Natural killer cell treated with Interleukin-12 subunit alpha and Interleukin-12 subunit beta and Interleukin-15 and Interleukin-18, amount 100 ng/mL, for 72 hours (primary cell): ENCODE measurements around the gene TPK1. TPM values are rescaled to one million over a fixed set of nuclear protein-coding genes. Genes with fewer than 3 reads are reported as not detected.
A peak's percentile ranks its signal among the peaks of the same experiment; 100 is the strongest.

ENCODE experiments used
- ATAC-seq, 2 donors: fragments of 150-1000 bp; cut with Tn5 transposase in 1 of 2; sonication (Bioruptor Pico), chemical (Tn5 transposase) in 1 of 2; 2 replicates each; pipeline ENCODE4 v1.10.0; 2021
- DNase-seq: peaks from one replicate; pipeline ENCODE4 v3.0.0; 2022; ENCODE audit warnings: low spot score
- H3K27ac Mint-ChIP-seq, 2 donors: 1 replicate in 1 of 2; 2 replicates in 1 of 2; pipeline ENCODE4 v1.8.0; 2022; ENCODE audit warnings: mixed read lengths in 2 of 2, mild to moderate bottlenecking in 1 of 2, moderate library complexity in 1 of 2
- H3K27me3 Mint-ChIP-seq, 2 donors: 1 replicate in 1 of 2; 2 replicates in 1 of 2; pipeline ENCODE4 v1.8.0; 2022; ENCODE audit warnings: mixed read lengths in 2 of 2
- H3K36me3 Mint-ChIP-seq: one replicate; pipeline ENCODE4 v1.8.0; 2022; ENCODE audit warnings: mixed read lengths
- H3K4me1 Mint-ChIP-seq, 2 donors: 1 replicate in 1 of 2; 2 replicates in 1 of 2; pipeline ENCODE4 v1.8.0; 2022; ENCODE audit warnings: low read depth in 2 of 2, mixed read lengths in 2 of 2, mild to moderate bottlenecking in 1 of 2
- H3K4me3 Mint-ChIP-seq: one replicate; pipeline ENCODE4 v1.8.0; 2022; ENCODE audit warnings: mixed read lengths
- H3K9me3 Mint-ChIP-seq: 2 replicates; pipeline ENCODE4 v1.8.0; 2022; ENCODE audit warnings: mixed read lengths
- total RNA-seq, 2 donors: library from RNA; stranded (reverse); gene quantifications; one replicate each; pipeline ENCODE4 v1.2.3, GENCODE V29; 2022

TPK1 gene
- 10 to 100 TPM; 10.7 to 13.0 TPM for total RNA-seq

GRCh38 chr7:144835652-144836544, at the start of gene TPK1:
Gene TPK1, minus strand, starts transcription at chr7:144836053. Its CDS starts 451 bp downstream, at chr7:144835602.
- Mint-ChIP-seq H3K4me1 (peaks cover 14 to 17% of the 10 kb centered on the region in 2 donors), H3K9me3 (peaks cover 4% of the 10 kb centered on the region), H3K27ac (peak within 1 kb of the TSS; percentile 95 to 99), H3K36me3 (peaks cover 11% of the 10 kb centered on the region), H3K4me3 (peak within 1 kb of the TSS; percentile 93), H3K27me3 (no peaks in the 10 kb centered on the region)
- DNase-seq (peak; percentile 98), ATAC-seq (peak; percentile 96 to 97)

- no peaks in the 10 kb centered on the region for H3K9me3 Mint-ChIP-seq
- no peaks in the 10 kb centered on the region for H3K36me3 Mint-ChIP-seq
- no peak overlapping the region for H3K27ac Mint-ChIP-seq
- no peaks in the 10 kb centered on the region for H3K4me1 Mint-ChIP-seq
- H3K4me3 Mint-ChIP-seq = no peak overlapping the region
- DNase-seq = no peak
- no peak for ATAC-seq
- peaks cover 0 to 6% of the 10 kb centered on the region in 2 donors for H3K27me3 Mint-ChIP-seq
Observed at GRCh38 chr7:144885478-144885877, 49.6 kb upstream of the TPK1 start.

GRCh38 chr7:144884896-144885295, 49.0 kb upstream of the TPK1 start:
- DNase-seq (no peak), ATAC-seq (no peak)
- Mint-ChIP-seq H3K4me1 (no peaks in the 10 kb centered on the region), H3K27me3 (peaks cover 0 to 6% of the 10 kb centered on the region in 2 donors), H3K36me3 (no peaks in the 10 kb centered on the region), H3K9me3 (no peaks in the 10 kb centered on the region), H3K27ac (no peak overlapping the region), H3K4me3 (no peak overlapping the region)

- Mint-ChIP-seq H3K27ac (no peak overlapping the region), H3K36me3 (no peaks in the 10 kb centered on the region), H3K27me3 (peaks cover 8 to 28% of the 10 kb centered on the region in 2 donors), H3K9me3 (no peaks in the 10 kb centered on the region), H3K4me3 (no peak overlapping the region), H3K4me1 (no peaks in the 10 kb centered on the region)
- no peak for DNase-seq
- no peak for ATAC-seq
Observed at GRCh38 chr7:144873316-144873845, 37.5 kb upstream of the TPK1 start.

- no peak overlapping the region for H3K4me3 Mint-ChIP-seq
- no peak for DNase-seq
- H3K36me3 Mint-ChIP-seq = no peaks in the 10 kb centered on the region
- H3K9me3 Mint-ChIP-seq = no peaks in the 10 kb centered on the region
- ATAC-seq = no peak
- peaks cover 21 to 29% of the 10 kb centered on the region in 2 donors for H3K27me3 Mint-ChIP-seq
- no peaks in the 10 kb centered on the region for H3K4me1 Mint-ChIP-seq
- H3K27ac Mint-ChIP-seq = no peak overlapping the region
Observed at GRCh38 chr7:144869082-144869481, 33.2 kb upstream of the TPK1 start.

- Mint-ChIP-seq H3K4me1 (no peaks in the 10 kb centered on the region), H3K9me3 (no peaks in the 10 kb centered on the region), H3K4me3 (no peak overlapping the region), H3K36me3 (no peaks in the 10 kb centered on the region), H3K27me3 (peaks cover 32 to 39% of the 10 kb centered on the region in 2 donors), H3K27ac (no peak overlapping the region)
- ATAC-seq (no peak), DNase-seq (no peak)
Observed at GRCh38 chr7:144866189-144866588, 30.3 kb upstream of the TPK1 start.

- peaks cover 35 to 39% of the 10 kb centered on the region in 2 donors for H3K27me3 Mint-ChIP-seq
- no peak for DNase-seq
- no peaks in the 10 kb centered on the region for H3K4me1 Mint-ChIP-seq
- no peaks in the 10 kb centered on the region for H3K36me3 Mint-ChIP-seq
- H3K9me3 Mint-ChIP-seq = no peaks in the 10 kb centered on the region
- ATAC-seq = no peak
- no peak overlapping the region for H3K4me3 Mint-ChIP-seq
- H3K27ac Mint-ChIP-seq = no peak overlapping the region
Observed at GRCh38 chr7:144863320-144863647, 27.4 kb upstream of the TPK1 start.

GRCh38 chr7:144862612-144863319, 26.9 kb upstream of the TPK1 start:
- no peak for DNase-seq
- H3K9me3 Mint-ChIP-seq = no peaks in the 10 kb centered on the region
- H3K4me1 Mint-ChIP-seq = no peaks in the 10 kb centered on the region
- H3K27me3 Mint-ChIP-seq = peaks cover 35 to 39% of the 10 kb centered on the region in 2 donors
- H3K27ac Mint-ChIP-seq = no peak overlapping the region
- no peak for ATAC-seq
- no peaks in the 10 kb centered on the region for H3K36me3 Mint-ChIP-seq
- H3K4me3 Mint-ChIP-seq = no peak overlapping the region

- H3K4me1 Mint-ChIP-seq = no peaks in the 10 kb centered on the region
- H3K4me3 Mint-ChIP-seq = no peak overlapping the region
- H3K27me3 Mint-ChIP-seq = peaks cover 24 to 25% of the 10 kb centered on the region in 2 donors
- no peak overlapping the region for H3K27ac Mint-ChIP-seq
- no peaks in the 10 kb centered on the region for H3K9me3 Mint-ChIP-seq
- no peaks in the 10 kb centered on the region for H3K36me3 Mint-ChIP-seq
- DNase-seq (no peak), ATAC-seq (no peak)
Observed at GRCh38 chr7:144859739-144860138, 23.9 kb upstream of the TPK1 start.

GRCh38 chr7:144857463-144857862, 21.6 kb upstream of the TPK1 start:
- H3K4me1 Mint-ChIP-seq = no peaks in the 10 kb centered on the region
- peaks cover 11% of the 10 kb centered on the region in 2 donors for H3K27me3 Mint-ChIP-seq
- no peak overlapping the region for H3K27ac Mint-ChIP-seq
- no peaks in the 10 kb centered on the region for H3K9me3 Mint-ChIP-seq
- H3K36me3 Mint-ChIP-seq = no peaks in the 10 kb centered on the region
- DNase-seq (no peak), ATAC-seq (no peak)
- no peak overlapping the region for H3K4me3 Mint-ChIP-seq

GRCh38 chr7:144854839-144855424, 19.1 kb upstream of the TPK1 start:
- DNase-seq (no peak), ATAC-seq (no peak)
- no peaks in the 10 kb centered on the region for H3K4me1 Mint-ChIP-seq
- H3K27me3 Mint-ChIP-seq = peaks cover 10 to 19% of the 10 kb centered on the region in 2 donors
- peaks cover 4% of the 10 kb centered on the region for H3K9me3 Mint-ChIP-seq
- no peak overlapping the region for H3K27ac Mint-ChIP-seq
- no peak overlapping the region for H3K4me3 Mint-ChIP-seq
- peaks cover 5% of the 10 kb centered on the region for H3K36me3 Mint-ChIP-seq

GRCh38 chr7:144853542-144853941, 17.7 kb upstream of the TPK1 start:
- H3K4me3 Mint-ChIP-seq = no peak overlapping the region
- ATAC-seq (no peak), DNase-seq (no peak)
- H3K36me3 Mint-ChIP-seq = peaks cover 5% of the 10 kb centered on the region
- peaks cover 4% of the 10 kb centered on the region for H3K9me3 Mint-ChIP-seq
- peaks cover 10 to 23% of the 10 kb centered on the region in 2 donors for H3K27me3 Mint-ChIP-seq
- H3K27ac Mint-ChIP-seq = peak overlapping the region in 1 of 2 donors; percentile 22
- H3K4me1 Mint-ChIP-seq = no peaks in the 10 kb centered on the region

- peaks cover 3 to 4% of the 10 kb centered on the region in 2 donors for H3K4me1 Mint-ChIP-seq
- H3K27me3 Mint-ChIP-seq = peaks cover 11 to 27% of the 10 kb centered on the region in 2 donors
- no peak for ATAC-seq
- H3K4me3 Mint-ChIP-seq = no peak overlapping the region
- H3K9me3 Mint-ChIP-seq = peaks cover 6% of the 10 kb centered on the region
- peaks cover 5% of the 10 kb centered on the region for H3K36me3 Mint-ChIP-seq
- no peak for DNase-seq
- no peak overlapping the region for H3K27ac Mint-ChIP-seq
Observed at GRCh38 chr7:144848078-144848477, 12.2 kb upstream of the TPK1 start.
